K562 (cell line): ENCODE measurements around the gene GPR68.

Source experiments
- CTCF ChIP-seq, 3 experiments: IDR thresholded peaks in 2 of 3; conservative IDR thresholded peaks in 1 of 3; 2 replicates each; pipeline ENCODE4 v1.5.1; 2011 to 2012; ENCODE audit warnings: low read length in 3 of 3, mild to moderate bottlenecking in 3 of 3, control low read depth in 2 of 3, improper control_type of control experiment in 1 of 3, inconsistent platforms in 1 of 3, low read depth in 1 of 3, mixed read lengths in 1 of 3, moderate library complexity in 1 of 3; ENCODE audit not compliant: insufficient read depth in 2 of 3
- ERF ChIP-seq: fragments of 450-650 bp; formaldehyde crosslinking; IDR thresholded peaks from 2 replicates; pipeline ENCODE4 v1.4.0; 2020; ENCODE audit warnings: mild to moderate bottlenecking, mixed read lengths
- ETV5 ChIP-seq: sonication (generic); formaldehyde crosslinking; IDR thresholded peaks from 2 replicates; pipeline ENCODE4 v1.4.0; 2020; ENCODE audit warnings: low read depth, mild to moderate bottlenecking, missing genetic modification reagents
- HDAC2 ChIP-seq: fragments of 450-650 bp; IDR thresholded peaks from 2 replicates; pipeline ENCODE4 v1.6.1; 2016; ENCODE audit warnings: mild to moderate bottlenecking
- TAF1 ChIP-seq: IDR thresholded peaks from 2 replicates; pipeline ENCODE4 v1.6.1; 2011; ENCODE audit warnings: mild to moderate bottlenecking, low read length, moderate library complexity; ENCODE audit not compliant: insufficient read depth, control insufficient read depth, severe bottlenecking; ENCODE audit errors: extremely low read depth
- ZBTB33 ChIP-seq: sonication (generic); formaldehyde crosslinking; IDR thresholded peaks from 2 replicates; pipeline ENCODE4 v1.8.1; 2023; ENCODE audit warnings: mild to moderate bottlenecking, missing genetic modification reagents
- ZMIZ1 ChIP-seq, 2 experiments: fragments of 150-350 bp in 1 of 2; IDR thresholded peaks; 2 replicates each; pipeline ENCODE4 v1.6.1; 2012 to 2016; ENCODE audit warnings: low read depth in 2 of 2, low read length in 2 of 2, mild to moderate bottlenecking in 1 of 2, moderate library complexity in 1 of 2
- ZNF609 ChIP-seq: sonication (generic); formaldehyde crosslinking; IDR thresholded peaks from 2 replicates; pipeline ENCODE4 v1.8.1; 2023; ENCODE audit warnings: missing genetic modification reagents, mild to moderate bottlenecking, borderline replicate concordance
- ZNF644 ChIP-seq: fragments of 200-800 bp; sonication (Bioruptor generic); IDR thresholded peaks from 2 replicates; pipeline ENCODE4 v1.6.1; 2016; ENCODE audit warnings: low read depth, missing genetic modification characterization, missing compliant biosample characterization
- ZSCAN29 ChIP-seq: fragments of 450-650 bp; IDR thresholded peaks from 2 replicates; pipeline ENCODE4 v1.6.1; 2017

GRCh38 chr14:91289464-91289863 lies 45.0 kb upstream of the GPR68 start:
- TF ChIP-seq ERF (CRISPR knock-in tag): no peak
- TF ChIP-seq ZNF609: no peak
- TF ChIP-seq CTCF (IDR thresholded peaks at IDR 0.05 in 2 of 3, conservative IDR thresholded peaks at IDR 0.05 in 1 of 3; ENCODE audit: insufficient read depth in 2 of 3, low read depth in 1 of 3, low read length in 3 of 3): no peak
- TF ChIP-seq ZSCAN29: no peak
- no peak for TF ChIP-seq ZBTB33 (CRISPR knock-in tag)
- no peak for TF ChIP-seq TAF1
- TF ChIP-seq ZNF644: no peak
- no peak for TF ChIP-seq HDAC2
- TF ChIP-seq ETV5: no peak
- TF ChIP-seq ZMIZ1 (IDR thresholded peaks at IDR 0.05; ENCODE audit: low read depth in 2 of 2, low read length in 2 of 2): no peak
